KOPT-K1 (cell line): ENCODE results near the gene SLC1A1.
"Not testable (repeated sequence)": the region's sequence is repeated elsewhere in the genome, so short reads cannot be mapped to it uniquely, and the experiment has no call there.

Experiments used
- H3K27ac ChIP-seq: fragments of 200-600 bp; sonication (generic); 2 replicates; pipeline ENCODE4 v1.5.1; 2016; ENCODE audit warnings: antibody characterized with exemption, mild to moderate bottlenecking, low read depth, low read length; ENCODE audit not compliant: poor library complexity, severe bottlenecking
- H3K36me3 ChIP-seq: fragments of 200-600 bp; sonication (generic); 2 replicates; pipeline ENCODE4 v1.5.1; 2017; ENCODE audit warnings: antibody characterized with exemption, mild to moderate bottlenecking, low read length, moderate library complexity; ENCODE audit not compliant: insufficient read depth
- H3K9me3 ChIP-seq: fragments of 200-600 bp; sonication (generic); 2 replicates; pipeline ENCODE4 v1.5.1; 2017; ENCODE audit warnings: antibody characterized with exemption, low read length, mild to moderate bottlenecking; ENCODE audit not compliant: insufficient read depth, poor library complexity, severe bottlenecking

Gene SLC1A1

DNA sequence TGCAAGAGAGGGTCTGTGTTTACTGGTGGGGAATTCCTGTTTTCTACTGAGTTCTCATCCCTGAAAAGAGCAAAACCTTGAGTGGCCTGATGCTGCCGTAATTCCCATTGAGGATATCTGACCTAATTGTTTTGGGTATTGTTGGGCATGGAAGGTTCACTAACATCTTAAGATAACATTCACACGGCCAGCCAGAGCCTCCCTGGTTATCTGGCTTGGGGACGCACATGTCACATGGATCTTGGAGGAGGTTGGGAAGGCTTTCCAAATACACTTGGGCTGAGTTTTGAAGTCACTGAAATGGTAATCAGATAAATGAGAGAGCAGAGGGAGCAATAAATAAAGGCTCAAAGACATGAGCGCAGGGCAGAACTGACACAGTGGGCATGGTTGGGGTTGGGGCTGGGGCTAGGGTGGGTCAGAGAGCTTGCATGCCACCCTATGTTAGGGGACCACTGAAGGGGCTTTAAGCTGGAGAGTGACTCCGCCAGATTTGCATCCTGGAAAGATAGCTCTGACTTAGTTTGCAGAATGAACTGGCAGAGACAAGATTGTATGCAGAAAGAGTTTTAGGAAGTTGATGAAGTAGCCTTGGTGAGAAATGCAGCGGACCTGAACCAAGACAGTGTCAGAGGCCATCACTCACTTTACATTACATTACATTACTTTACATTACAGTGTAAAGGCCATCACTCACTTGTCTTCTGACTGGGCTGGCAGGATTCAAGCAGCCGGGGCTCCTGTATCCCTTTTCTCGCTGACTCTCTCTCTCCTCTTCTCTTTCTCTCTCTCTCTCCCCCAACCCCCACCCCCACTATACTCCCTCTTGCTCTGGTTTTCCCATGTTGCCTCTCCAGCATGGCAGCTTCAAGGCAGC lies 24.2 kb downstream of the SLC1A1 start:
- Histone ChIP-seq H3K36me3 (no peaks in the 10 kb centered on the region), H3K27ac (no peak overlapping the region), H3K9me3 (no peaks in the 10 kb centered on the region)

DNA sequence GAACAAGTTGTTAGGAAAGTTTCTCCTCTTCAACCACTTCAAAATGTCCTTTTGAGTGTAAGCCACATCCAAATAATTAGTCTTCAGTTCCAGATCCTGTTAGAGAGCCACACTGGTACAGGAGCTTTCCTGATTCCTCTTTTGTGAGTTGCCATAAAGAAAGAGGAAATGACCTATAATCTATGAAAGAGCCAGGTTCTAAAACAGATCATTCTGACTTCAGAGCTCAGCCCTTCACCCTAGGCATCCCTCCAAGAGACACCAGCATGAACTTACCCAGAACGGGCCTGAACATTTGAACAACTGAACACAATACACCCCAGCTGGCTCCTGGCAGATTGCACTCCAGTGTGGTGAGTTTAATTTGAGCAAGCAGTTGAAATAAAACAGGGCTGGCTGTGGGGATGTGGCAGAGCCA lies 25.7 kb downstream of the SLC1A1 start:
- no peak overlapping the region for H3K27ac ChIP-seq
- no peaks in the 10 kb centered on the region for H3K9me3 ChIP-seq

DNA sequence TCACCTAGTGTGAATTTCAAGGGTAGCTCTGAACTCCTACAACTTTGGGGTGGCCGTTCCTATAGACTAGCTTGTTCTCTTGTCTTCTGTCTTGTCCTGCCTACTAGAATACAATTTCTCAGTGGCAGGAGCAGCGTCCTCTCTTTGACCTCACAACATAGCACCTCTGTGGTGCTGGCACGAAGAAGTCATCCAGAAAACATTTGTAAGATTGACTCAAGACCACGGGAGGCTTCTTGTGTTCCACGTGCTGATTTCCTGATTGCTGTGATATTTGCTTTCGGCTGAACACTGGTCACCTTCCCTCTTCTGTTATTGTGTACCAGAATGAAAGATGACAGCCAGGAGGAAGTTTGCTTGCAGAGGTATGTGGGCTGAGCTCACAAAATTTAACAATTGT lies 27.0 kb downstream of the SLC1A1 start:
- H3K27ac ChIP-seq = no peak overlapping the region
- no peaks in the 10 kb centered on the region for H3K36me3 ChIP-seq
- no peaks in the 10 kb centered on the region for H3K9me3 ChIP-seq

More for the DNA sequence above, 25.7 kb downstream of the SLC1A1 start:
- no peaks in the 10 kb centered on the region for H3K36me3 ChIP-seq

DNA sequence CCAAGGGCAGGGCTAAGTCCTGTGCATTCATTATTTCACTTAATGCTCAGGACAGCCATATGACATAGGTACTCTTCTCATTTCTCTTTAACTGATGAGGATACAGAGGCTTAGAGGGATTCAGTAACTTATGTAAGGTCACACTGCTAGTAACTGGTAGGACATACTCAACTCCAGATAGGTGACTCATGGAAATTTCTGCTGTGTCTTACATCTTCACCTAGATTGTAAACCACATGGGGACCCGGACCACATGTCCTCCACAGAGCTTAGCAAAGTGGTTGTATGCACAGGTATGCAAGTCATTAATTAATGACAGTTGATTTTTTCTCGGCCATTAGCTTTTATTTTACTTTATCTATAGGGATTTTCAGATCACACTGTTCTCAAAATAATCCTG lies 29.3 kb downstream of the SLC1A1 start:
- H3K27ac ChIP-seq = no peak overlapping the region
- H3K9me3 ChIP-seq = no peaks in the 10 kb centered on the region
- no peaks in the 10 kb centered on the region for H3K36me3 ChIP-seq

DNA sequence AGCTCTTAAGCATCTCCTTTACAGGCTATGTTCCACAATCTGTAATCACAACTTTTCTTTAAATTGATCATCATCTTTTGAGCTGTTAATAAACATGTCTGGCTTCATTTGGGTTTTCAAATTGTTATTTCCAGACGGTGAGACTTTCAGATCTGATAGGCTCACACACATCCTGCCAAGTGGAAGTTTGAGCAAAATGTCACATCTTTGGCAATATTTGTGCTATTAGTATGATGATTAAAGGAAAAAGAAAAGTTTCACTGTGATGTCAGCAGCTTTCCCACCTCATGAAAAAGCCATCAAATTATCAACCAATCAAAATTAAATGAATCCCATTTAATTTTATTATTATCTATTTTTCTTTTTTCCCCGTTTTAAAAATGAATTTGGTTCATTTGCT lies 29.8 kb downstream of the SLC1A1 start:
- Histone ChIP-seq H3K36me3 (no peaks in the 10 kb centered on the region), H3K9me3 (no peaks in the 10 kb centered on the region), H3K27ac (no peak overlapping the region)

DNA sequence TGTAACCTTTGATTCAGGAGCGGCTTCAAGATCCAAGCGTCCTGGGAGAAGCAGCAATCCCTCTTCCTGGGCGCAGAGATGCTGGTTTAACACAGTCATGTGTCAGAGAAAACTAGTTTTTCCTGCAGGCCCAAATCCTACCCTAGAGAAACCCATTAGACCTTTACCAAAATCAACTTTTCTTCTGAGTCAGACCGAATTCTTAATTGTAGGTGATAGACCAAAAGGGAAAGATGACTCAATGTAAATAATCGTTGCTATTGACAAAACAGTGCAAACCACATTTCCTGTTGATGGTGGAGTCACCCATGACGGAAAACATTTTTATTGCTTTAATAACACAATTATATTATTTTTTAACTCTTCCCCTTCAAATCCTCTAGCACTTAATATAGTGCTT lies 40.1 kb downstream of the SLC1A1 start:
- H3K9me3 ChIP-seq = peaks cover 5% of the 10 kb centered on the region
- H3K36me3 ChIP-seq = no peaks in the 10 kb centered on the region
- no peak overlapping the region for H3K27ac ChIP-seq

DNA sequence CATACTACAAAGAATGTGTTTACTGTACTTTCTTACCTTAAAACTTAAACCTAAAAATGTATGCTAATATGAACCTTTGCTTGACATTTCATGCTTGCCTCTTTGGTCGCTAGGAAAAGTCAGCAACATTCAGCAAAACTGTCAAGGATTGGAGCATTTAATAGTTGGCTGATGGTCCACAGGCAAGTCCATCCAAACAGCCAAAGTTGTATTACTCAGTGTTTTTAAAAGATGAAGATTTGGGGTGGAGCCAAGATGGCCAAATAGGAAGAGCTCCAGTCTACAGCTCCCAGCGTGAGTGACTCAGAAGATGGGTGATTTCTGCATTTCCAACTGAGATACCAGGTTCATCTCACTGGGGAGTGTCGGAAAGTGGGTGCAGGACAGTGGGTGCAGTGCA lies 40.6 kb downstream of the SLC1A1 start:
- not testable (repeated sequence) for H3K9me3 ChIP-seq, H3K36me3 ChIP-seq, H3K27ac ChIP-seq

DNA sequence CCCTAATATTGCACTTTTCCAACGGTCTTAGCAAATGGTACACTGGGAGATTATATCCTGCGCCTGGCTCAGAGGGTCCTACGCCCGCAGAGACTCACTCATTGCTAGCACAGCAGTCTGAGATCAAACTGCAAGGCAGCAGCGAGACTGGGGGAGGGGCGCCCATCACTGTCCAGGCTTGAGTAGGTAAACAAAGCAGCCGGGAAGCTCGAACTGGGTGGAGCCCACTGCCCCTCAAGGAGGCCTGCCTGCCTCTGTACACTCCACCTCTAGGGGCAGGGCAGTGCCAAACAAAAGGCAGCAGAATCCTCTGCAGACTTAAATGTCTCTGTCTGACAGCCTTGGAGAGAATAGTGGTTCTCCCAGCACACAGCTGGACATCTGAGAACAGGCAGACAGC lies 41.1 kb downstream of the SLC1A1 start:
- not testable (repeated sequence) for H3K27ac ChIP-seq, H3K9me3 ChIP-seq, H3K36me3 ChIP-seq

DNA sequence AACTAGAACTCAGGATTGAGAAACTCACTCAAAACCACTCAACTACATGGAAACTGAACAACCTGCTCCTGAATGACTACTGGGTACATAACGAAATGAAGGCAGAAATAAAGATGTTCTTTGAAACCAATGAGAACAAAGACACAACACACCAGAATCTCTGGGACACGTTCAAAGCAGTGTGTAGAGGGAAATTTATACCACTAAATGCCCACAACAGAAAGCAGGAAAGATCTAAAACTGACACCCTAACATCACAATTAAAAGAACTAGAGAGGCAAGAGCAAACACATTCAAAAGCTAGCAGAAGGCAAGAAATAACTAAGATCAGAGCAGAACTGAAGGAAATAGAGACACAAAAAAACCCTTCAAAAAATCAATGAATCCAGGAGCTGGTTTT lies 43.6 kb downstream of the SLC1A1 start:
- not testable (repeated sequence) for H3K36me3 ChIP-seq, H3K9me3 ChIP-seq, H3K27ac ChIP-seq

DNA sequence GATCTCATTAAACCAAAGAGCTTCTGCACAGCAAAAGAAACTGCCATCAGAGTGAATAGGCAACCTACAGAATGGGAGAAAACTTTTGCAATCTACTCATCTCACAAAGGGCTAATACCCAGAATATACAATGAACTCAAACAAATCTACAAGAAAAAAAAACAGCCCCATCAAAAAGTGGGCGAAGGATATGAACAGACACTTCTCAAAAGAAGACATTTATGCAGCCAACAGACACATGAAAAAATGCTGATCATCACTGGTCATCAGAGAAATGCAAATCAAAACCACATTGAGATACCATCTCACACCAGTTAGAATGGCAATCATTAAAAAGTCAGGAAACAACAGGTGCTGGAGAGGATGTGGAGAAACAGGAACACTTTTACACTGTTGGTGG lies 45.9 kb downstream of the SLC1A1 start:
- not testable (repeated sequence) for H3K27ac ChIP-seq, H3K36me3 ChIP-seq, H3K9me3 ChIP-seq

DNA sequence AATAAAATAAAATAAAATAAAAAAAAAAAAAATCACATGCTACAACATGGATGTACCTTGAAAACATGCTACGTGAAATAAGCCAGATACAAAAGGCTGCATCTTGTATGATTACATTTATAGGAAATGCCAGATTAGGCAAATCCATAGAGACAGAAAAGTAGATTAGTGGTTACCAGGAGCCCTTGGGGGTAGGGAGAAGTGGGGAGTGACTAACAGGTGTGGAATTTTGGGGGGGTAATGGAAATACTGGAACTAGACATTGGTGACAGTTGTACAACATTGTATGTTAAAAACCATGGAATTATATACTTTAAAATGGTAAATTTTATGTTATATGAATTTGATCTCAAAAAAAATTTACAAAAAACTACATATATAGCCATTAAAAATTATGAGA lies 47.3 kb downstream of the SLC1A1 start:
- H3K27ac ChIP-seq = no peak overlapping the region
- no peaks in the 10 kb centered on the region for H3K36me3 ChIP-seq
- peaks cover 6% of the 10 kb centered on the region for H3K9me3 ChIP-seq

DNA sequence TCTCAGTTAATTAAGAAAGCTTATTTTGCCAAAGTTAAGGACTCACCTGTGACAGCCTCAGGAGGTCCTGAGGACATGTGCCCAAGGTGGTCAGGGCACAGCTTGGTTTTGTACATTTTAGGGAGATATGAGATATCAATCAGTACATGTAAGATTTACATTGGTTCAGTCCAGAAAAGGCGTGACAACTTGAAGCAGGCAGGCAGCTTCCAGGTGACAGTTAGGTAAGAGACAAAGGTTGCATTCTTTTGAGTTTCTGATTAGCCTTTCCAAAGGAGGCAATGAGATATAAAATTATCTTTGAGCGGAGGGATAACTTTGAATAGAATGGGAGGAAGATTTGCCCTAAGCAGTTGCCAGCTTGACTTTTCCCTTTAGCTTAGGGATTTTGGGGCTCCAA lies 47.8 kb downstream of the SLC1A1 start:
- Histone ChIP-seq H3K27ac (no peak overlapping the region), H3K36me3 (no peaks in the 10 kb centered on the region), H3K9me3 (peaks cover 6% of the 10 kb centered on the region)

DNA sequence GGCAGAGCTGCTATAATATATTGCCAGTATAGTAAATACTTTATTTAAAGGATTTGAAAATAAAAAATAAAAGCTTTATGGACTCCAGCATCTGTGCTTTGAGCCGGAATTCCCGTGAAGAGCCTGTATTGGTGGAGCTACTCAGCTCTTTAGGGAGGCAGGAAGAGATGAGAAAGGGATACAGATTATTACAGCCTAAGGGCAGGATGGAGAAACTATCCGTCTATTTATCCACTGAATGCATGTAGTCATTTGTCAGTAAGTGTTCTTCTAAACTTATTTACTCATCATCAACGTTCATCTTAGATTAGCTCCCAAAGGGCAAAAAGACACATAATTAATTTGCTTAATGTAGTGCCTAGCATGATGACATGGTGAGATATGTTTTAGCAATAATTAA lies 48.4 kb downstream of the SLC1A1 start:
- H3K9me3 ChIP-seq = peaks cover 6% of the 10 kb centered on the region
- no peak overlapping the region for H3K27ac ChIP-seq
- H3K36me3 ChIP-seq = no peaks in the 10 kb centered on the region

DNA sequence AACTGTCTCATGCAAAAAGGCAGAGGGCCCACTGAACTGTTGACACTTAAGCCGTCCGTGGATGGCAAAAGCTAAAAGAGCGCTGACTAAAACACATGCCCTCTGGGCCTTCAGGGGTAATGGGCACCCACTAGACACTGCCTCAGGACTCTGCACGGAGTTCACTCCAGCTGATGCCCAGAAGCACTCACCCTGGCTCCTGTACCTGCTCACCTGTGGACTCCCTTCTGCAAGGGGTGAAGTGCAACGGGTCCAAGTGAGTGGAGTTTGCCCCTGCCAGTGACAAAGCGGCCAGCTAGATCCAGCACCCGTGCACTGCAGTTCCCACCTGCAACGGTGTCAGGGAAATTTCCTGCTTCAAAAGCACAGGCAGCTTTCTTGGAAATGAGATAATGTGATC lies 50.2 kb downstream of the SLC1A1 start:
- Histone ChIP-seq H3K9me3 (peaks cover 6% of the 10 kb centered on the region), H3K27ac (no peak overlapping the region), H3K36me3 (no peaks in the 10 kb centered on the region)

DNA sequence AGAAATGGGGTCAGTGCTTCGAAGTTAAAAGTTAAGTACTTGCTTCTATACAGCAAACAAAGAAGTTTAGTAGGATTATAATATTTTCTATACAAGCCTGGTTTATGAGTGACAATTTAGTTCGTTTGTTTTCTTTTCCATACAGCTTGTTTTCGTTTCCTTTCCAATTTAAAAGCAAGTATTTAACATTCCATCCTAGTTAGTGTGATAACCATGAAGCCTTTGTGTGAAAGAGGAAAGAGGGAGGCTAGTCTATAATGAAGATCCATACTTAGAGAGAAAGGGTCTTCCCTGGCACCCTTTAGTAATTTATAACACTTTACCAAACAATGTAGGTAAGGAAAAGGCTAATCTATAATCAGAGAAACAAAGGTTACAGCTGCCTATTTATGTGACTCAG lies 51.0 kb downstream of the SLC1A1 start:
- no peaks in the 10 kb centered on the region for H3K36me3 ChIP-seq
- H3K27ac ChIP-seq = no peak overlapping the region
- H3K9me3 ChIP-seq = peaks cover 6% of the 10 kb centered on the region

DNA sequence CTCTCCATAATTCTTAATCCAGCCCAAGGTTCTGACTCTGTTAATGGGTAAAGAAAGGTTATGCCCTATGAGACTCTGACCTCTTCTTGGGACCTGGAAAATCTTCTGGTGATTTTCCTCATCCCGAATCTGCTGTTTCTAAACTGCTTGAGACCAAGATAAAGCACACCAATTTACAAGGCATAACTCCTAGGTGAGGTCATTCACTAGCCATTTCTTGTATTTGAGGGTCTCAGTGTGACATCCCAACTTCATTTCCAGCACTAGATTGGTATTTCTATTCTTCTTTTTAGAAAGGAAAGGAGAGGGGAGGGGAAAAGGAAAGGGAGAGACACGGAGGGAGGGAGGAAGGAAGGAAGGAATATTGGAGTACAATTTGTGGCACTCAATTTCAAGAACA lies 51.6 kb downstream of the SLC1A1 start:
- H3K36me3 ChIP-seq = no peaks in the 10 kb centered on the region
- H3K9me3 ChIP-seq = peaks cover 6% of the 10 kb centered on the region
- H3K27ac ChIP-seq = no peak overlapping the region
